Stimulated activated CD4-positive, alpha-beta T cell treated with anti-CD3 and anti-CD28 coated beads, Interleukin-1b, Interleukin-23, amount 100 ng/mL, for 24 hours (primary cell): Measurements from ENCODE around the gene OXTR.

Source experiments
- DNase-seq, 4 experiments: peaks; one replicate each; pipeline ENCODE4 v3.0.0-alpha.2; 2020; ENCODE audit warnings: low read depth in 4 of 4, low spot score in 1 of 4

The OXTR gene

DNA sequence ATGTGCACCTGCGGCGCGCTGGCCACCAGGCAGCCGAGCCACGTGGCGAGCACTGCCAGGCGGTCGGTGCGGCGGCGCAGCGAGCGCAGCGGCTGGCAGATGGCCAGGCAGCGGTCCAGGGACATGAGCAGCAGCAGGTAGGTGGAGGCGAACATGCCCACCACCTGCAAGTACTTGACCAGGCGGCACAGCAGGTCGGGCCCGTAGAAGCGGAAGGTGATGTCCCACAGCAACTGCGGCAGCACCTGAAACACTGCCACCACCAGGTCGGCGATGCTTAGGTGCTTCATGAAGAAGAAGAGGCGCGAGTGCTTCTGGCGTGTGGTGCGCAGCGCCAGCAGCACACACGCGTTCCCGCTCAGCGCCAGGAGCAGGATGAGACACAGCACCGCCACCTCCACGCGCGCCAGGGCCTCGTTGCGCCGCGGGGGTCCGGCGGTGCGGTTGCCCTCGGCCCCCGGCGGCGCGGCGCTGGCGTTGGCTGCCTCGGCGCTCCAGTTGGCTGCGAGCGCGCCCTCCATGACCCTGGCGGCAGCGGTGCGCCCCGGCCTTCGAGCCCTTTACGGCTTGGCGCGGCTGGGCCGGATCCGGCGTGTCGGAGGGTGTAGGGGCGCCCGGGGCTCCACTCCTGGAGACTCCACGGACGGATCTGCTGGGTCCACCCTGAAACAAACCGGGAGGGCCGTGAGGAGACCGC is 1.6 kb downstream of the OXTR start:
- DNase-seq, result no peak

DNA sequence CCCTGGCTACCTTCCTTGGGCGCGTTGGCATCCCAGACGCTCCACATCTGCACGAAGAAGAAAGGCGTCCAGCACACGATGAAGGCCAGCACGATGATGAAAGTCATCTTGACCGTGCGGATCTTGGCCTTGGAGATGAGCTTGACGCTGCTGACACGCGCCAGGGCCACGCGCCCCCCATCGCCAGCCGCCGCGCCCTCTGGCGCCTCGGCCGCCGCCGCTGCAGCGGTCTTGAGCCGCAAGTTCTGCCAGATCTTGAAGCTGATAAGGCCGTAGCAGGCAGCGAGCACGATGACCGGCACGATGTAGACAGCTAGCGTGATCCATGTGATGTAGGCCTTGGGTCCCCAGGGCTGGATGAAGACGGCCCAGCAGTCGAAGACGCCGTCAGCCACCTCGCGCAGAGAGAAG is 2.2 kb downstream of the OXTR start:
- DNase-seq, result no peak

DNA sequence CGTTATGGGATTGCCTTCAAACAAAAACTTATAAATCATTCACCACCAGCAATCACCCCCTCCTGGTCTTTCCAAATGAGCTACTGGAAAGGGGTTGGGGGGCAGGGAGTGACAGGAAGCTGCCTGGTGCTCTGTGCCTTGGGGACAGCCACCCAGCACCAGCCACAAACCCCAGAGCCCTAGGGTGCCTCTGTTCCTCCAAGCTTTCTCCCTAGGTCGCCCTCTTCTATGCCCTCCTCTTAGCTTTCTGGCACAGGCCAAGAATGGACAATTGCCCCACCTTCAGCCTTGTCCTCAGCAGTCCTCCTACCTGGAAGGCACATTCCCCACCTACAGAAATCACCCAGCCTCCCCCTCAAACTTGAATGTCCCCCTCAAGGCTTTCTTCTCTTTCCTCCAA is 3.3 kb downstream of the OXTR start:
- no peak for DNase-seq

GRCh38 chr3:8765528-8765927 is 3.9 kb downstream of the OXTR start:
- DNase-seq, result no peak

GRCh38 chr3:8764528-8764927 is 4.9 kb downstream of the OXTR start:
- no peak for DNase-seq

DNA sequence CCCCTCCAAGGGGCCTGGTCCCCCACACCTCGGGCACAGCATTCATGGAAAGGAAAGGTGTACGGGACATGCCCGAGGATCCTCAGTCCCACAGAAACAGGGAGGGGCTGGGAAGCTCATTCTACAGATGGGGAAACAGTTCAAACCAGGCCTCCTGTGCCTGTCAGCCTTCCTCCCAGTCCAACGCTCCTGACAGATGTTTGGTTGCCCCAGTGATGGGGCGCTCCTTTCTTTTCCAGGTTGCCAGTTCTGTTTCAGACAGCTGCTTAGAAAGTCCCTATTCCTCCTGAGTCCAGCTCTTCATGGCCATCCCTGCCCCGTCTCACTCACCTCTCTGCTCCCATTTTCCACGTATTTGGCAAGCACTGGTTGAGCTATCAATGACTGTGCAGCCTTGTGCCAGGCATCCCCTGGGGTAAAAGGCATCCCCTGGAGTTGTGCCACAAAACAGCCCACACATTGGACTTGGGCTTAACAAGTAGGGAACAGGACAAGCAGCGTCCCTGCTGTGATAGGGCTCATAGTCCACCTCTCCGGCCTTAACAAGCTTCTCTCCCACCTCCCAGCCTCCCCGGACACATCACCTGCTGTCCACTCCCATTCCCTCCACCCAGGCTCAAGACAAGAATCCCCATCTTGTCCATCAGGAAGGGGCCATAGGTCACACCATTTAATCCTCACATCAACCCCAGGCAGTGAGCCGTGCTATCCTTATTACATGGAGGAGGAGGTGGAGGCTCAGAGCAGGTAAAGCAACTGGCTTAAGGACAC is 6.6 kb downstream of the OXTR start:
- no peak for DNase-seq

DNA sequence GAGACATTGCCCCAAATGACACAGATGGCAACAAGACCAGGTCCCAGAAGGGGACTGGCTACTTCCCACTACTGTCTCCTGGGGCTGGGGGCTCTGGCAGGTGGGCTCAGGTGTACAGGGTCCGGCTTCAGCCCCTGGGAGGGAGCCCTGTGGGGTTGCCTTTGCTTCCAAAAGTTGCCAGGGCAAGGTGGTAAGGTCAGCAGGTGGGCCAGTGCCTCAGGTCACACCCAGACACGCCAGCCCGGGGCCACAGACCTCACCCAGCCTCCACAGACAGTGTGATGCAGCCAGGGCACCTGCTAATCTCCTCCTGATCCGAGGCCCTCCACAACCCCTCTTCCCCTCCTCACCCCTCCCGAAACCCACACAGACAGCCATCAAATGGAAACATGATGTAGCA is 7.5 kb downstream of the OXTR start:
- no peak for DNase-seq

- no peak for DNase-seq
These were observed 8.9 kb downstream of the OXTR start for GRCh38 chr3:8760506-8760905.

- no peak for DNase-seq
These were observed 9.3 kb downstream of the OXTR start for GRCh38 chr3:8760091-8760490.

DNA sequence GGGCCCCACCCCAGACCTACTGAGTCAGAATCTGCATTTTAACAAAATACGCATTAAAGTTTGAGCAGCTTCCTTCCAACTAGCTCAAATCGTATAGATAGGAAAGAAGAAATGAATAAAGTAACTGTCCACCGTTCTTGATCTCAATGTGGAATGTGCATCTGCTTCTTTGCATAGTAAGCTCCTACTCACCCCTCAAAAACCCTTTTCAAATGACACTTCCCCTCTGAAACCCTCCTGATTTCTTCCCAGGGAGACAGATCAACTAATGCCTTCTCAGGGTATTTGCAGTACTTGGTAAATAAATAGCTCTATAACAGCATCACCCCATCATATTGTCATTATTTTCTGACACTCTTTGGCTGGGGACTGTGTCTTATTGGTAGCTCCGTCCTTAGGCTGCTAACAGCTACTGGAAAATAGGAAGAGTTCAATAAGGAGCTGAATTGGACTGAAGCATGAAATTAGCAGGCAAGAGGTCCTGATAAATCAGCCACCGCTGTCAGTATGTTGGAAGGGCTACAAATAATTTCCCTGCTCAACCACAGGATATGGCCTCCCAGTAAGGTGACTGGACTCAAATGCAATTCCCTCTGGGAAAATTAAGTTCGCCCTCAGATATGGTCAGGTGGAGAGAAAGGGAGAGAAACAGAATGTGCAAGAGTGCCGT is 10.2 kb downstream of the OXTR start:
- DNase-seq, result no peak

GRCh38 chr3:8757551-8758518 is 11.6 kb downstream of the OXTR start:
- no peak for DNase-seq

DNA sequence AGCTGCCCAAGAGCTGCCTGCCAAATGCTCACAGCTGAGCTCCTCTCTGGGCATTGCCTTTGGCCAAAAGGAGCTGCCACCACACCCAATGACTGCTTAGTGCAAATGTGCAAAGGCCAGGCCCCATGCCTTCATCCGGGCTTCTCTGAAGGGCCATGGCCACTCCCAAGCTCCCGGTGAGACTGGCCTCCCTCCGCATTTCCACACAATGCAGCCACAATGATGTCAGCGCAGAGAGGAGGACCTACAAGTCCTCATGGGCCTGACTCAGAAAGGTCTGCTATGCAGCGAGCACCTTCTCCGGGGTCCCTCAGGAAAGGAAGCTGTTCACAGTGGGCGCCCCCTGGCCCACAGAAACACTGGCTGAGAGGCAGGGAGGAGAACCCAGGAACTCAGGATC is 12.7 kb downstream of the OXTR start:
- no peak for DNase-seq

DNA sequence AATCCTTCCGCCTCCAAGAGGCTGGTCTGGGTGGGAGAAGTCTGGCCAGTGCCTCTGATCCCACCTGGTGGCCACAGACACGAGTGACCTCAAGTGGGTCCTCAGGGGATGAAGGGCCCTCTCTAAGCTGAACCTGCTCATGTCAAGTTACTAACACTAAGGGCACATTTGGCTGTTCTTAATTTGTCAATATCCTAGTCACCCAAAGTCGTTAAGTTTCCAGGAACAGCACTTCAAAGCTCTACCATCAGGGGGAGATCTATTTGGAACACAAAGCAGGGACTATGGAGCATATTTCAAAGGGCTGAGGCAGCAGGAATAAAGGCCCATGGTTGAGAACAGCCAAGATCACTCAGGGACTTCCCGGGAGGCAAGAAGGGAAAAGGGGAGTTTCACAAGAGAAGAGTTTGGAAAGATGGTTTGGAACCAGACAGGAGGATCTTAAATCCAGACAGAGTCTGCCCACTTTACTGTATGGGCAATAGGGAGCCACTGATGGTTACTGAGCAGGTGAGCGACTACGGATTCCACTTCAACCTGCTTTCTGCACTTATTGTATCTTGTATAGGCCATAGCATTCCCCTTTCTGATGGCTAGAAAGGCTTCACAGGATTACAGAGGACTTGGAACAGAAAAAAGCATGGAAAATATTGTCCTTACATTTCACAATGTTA is 13.7 kb downstream of the OXTR start:
- no peak for DNase-seq

GRCh38 chr3:8755097-8755496 is 14.3 kb downstream of the OXTR start:
- DNase-seq, result no peak

GRCh38 chr3:8752832-8753231 is 16.6 kb downstream of the OXTR start:
- DNase-seq, result no peak

GRCh38 chr3:8749316-8749715 is 20.1 kb downstream of the OXTR start:
- DNase-seq, result no peak

DNA sequence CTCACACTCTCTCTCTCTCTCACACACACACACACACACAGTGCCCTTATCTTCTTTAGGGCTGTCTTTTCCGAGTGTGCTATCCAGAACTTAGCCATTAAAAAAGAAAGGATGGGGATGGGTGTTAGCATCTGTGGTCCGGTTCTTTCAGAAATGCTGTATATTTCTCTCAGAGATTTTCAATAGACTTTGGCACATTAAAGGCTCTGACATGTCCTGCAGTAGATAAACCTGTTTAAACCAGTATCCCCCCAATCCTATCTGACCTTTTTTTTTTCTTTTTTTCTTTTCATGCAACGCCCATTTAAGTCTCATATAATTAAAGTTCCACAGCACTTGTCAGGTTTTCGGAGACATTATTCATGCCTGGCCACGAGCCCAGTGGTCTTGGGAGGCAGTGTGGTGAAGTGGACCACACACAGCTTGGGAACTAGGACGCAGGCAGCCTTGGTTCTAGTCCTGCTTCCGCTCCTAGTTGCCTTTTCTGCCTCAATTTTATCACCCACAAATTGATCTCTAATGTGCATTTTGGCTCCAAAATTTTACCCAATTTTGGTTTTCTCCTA is 22.6 kb downstream of the OXTR start:
- DNase-seq, result no peak

DNA sequence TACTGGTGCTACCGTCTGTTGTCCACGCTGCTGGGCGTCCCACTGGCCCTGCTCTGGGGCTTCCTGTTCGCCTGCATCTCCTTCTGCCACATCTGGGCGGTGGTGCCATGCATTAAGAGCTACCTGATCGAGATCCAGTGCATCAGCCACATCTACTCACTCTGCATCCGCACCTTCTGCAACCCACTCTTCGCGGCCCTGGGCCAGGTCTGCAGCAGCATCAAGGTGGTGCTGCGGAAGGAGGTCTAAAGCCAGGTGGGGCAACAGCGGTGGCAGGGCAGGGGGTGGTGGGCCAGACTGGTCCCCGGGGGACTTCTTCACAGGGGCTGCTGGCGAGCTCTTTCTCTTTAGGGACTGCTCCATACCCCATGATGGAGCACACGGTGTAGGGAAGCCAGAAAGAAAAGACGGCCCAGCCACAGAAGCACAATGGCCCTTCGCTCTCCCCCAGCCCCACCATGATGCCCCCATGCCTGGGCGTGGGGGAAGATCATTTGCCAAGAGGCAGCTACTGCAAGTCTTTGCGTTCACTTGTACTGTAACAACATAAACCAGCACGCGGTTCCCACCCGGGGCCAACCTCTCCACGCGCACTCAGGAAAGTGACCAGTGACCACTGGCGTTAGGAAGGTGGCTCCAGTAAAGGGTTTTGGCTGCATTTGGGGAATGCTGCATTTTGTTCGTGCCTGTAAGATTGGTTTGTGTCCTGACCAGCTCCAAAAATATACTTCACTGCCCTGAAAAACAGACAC is 23.6 kb downstream of the OXTR start:
- DNase-seq, result no peak

GRCh38 chr3:8743911-8744310 is 25.5 kb downstream of the OXTR start:
- DNase-seq, result no peak
